Gastrocnemius medialis (tissue), 4 donors: Measurements from ENCODE around the gene TACR1.

Experiments used
- POLR2A ChIP-seq, 2 donors: fragments of 450-650 bp; IDR thresholded peaks; one replicate each; pipeline ENCODE4 v1.6.1; 2017; ENCODE audit warnings: antibody characterized with exemption in 2 of 2, mild to moderate bottlenecking in 2 of 2, moderate library complexity in 2 of 2
- TF ChIP-seq, protein P1 (sequence below), 5 experiments: fragments of 450-650 bp in 3 of 5; fragments of 200-600 bp in 2 of 5; sonication (generic) in 2 of 5; IDR thresholded peaks in 4 of 5; conservative IDR thresholded peaks in 1 of 5; 1 replicate in 4 of 5; 2 replicates in 1 of 5; pipeline ENCODE4 v1.5.1; 2016 to 2019; ENCODE audit warnings: antibody characterized with exemption in 5 of 5, mild to moderate bottlenecking in 3 of 5, moderate library complexity in 3 of 5

DNA sequence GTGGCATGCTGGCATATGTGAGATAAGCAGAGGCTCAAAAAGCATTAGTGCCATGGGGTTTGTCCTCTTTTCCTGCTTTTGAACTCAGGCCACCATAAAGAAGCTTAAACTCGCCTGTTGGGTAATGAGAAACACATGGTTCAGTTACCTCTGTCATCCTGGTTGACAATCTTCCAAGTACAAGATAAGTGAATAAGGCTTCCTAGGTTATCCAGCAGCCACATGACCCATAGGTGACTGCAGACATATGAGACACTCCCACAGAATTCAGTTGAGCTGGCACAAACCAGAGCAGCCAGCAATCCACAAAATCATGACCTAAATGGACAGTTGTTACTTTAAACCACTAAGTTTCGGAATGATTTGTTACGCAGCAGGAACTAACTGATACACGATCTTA, 97.3 kb downstream of the TACR1 start:
- TF ChIP-seq, protein P1, sequence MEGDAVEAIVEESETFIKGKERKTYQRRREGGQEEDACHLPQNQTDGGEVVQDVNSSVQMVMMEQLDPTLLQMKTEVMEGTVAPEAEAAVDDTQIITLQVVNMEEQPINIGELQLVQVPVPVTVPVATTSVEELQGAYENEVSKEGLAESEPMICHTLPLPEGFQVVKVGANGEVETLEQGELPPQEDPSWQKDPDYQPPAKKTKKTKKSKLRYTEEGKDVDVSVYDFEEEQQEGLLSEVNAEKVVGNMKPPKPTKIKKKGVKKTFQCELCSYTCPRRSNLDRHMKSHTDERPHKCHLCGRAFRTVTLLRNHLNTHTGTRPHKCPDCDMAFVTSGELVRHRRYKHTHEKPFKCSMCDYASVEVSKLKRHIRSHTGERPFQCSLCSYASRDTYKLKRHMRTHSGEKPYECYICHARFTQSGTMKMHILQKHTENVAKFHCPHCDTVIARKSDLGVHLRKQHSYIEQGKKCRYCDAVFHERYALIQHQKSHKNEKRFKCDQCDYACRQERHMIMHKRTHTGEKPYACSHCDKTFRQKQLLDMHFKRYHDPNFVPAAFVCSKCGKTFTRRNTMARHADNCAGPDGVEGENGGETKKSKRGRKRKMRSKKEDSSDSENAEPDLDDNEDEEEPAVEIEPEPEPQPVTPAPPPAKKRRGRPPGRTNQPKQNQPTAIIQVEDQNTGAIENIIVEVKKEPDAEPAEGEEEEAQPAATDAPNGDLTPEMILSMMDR (IDR thresholded peaks at IDR 0.05 in 4 of 5, conservative IDR thresholded peaks at IDR 0.05 in 1 of 5), result no peak
- TF ChIP-seq POLR2A (IDR thresholded peaks at IDR 0.05), result no peak
